ENCODE measurements around the gene GNRHR.
A peak's percentile ranks its signal among the peaks of the same experiment; 100 is the strongest.

DNA sequence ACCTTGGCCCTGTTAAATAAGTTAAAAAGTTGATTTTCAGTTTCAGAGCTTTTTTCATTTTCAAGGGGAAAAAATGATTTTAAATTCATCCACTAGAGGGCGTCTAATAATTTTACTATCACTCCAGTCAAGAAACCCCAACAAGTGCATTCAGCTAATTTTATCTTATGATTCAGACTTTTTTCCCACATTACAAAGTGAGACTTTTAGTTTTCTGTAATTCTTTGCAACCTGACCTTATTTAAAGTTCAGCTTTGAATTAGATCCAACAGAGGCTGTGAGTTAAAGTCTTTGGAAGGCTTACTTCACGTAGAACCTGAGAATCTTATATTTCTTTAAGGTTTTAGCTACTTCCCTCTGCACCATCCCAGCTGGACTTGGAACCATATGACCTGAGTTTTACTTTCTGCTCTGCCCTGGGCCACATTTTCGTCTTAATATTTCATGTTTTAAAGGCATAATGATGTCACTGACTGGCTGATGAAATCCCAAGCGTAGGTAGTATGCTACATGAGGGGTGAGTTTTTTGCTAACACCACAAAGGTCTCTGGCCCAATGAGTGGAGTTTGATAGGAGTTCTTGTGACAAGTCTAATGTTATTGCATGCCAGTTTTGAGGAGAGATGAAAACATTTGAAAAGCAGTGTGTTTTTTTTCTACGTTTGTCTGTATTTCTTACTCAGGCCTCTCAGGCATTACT lies 7.2 kb downstream of the GNRHR start:
- TF ChIP-seq POLR2A (IDR thresholded peaks at IDR 0.05) = no peak
- no peak for TF ChIP-seq POLR2AphosphoS5 (IDR thresholded peaks at IDR 0.05)
- TF ChIP-seq EP300 (IDR thresholded peaks at IDR 0.05) = no peak
- TF ChIP-seq, protein P1, sequence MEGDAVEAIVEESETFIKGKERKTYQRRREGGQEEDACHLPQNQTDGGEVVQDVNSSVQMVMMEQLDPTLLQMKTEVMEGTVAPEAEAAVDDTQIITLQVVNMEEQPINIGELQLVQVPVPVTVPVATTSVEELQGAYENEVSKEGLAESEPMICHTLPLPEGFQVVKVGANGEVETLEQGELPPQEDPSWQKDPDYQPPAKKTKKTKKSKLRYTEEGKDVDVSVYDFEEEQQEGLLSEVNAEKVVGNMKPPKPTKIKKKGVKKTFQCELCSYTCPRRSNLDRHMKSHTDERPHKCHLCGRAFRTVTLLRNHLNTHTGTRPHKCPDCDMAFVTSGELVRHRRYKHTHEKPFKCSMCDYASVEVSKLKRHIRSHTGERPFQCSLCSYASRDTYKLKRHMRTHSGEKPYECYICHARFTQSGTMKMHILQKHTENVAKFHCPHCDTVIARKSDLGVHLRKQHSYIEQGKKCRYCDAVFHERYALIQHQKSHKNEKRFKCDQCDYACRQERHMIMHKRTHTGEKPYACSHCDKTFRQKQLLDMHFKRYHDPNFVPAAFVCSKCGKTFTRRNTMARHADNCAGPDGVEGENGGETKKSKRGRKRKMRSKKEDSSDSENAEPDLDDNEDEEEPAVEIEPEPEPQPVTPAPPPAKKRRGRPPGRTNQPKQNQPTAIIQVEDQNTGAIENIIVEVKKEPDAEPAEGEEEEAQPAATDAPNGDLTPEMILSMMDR (IDR thresholded peaks at IDR 0.05) = peak; percentile 39 to 64 (median 52)
